Measurements from ENCODE around the gene SERPINA9. TPM values are rescaled to one million over a fixed set of nuclear protein-coding genes. Genes with fewer than 3 reads are reported as not detected.

Gene SERPINA9
- total RNA-seq, 4 donors from 2014 or later = not detected

- DNase-seq (ENCODE audit: low spot score in 2 of 2) = no peak
Measured at GRCh38 chr14:94460631-94461416, 15.2 kb downstream of the SERPINA9 start.

DNA sequence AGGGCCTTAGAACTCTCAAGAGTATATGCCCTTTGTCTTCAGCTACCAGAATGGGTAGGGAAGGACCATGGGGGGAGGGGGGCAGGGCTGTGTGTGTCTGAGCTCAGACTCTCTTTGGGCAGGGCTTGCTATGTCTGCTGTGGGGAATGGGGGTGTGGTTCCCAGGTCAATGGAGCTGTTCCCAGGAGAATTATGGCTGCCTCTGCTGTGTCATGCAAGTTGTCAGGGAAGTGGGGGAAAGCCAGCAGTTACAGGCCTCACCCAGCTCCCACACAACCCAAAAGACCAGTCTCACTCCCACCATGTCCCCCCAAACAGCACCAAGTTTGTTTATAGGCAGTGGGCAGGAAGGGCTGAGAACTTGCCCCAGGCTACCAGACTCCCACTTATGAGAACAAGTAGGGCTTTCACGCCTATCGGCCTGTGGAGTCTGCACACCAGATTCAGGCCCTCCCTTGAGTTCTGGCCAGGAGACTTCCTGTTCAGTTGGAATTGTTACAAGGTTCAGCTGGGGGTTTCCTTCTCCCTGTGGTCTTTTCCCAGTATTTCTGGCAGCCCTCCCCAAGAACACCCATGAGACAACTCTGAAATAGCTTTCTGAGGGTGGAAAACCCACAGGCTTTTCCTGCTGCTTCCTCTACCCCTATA lies 17.3 kb downstream of the SERPINA9 start:
- 6 to 10% methylated on average over 2 of the region's 2 CpGs for WGBS, 2 donors

More at GRCh38 chr14:94460631-94461416, 15.2 kb downstream of the SERPINA9 start:
- WGBS, 2 donors = 67 to 79% methylated on average over 8 of the region's 8 CpGs
- no peaks in the 10 kb centered on the region for H3K4me1 ChIP-seq
- H3K36me3 ChIP-seq = no peaks in the 10 kb centered on the region
- no peak for TF ChIP-seq POLR2A (IDR thresholded peaks at IDR 0.05)
- TF ChIP-seq, protein P1, sequence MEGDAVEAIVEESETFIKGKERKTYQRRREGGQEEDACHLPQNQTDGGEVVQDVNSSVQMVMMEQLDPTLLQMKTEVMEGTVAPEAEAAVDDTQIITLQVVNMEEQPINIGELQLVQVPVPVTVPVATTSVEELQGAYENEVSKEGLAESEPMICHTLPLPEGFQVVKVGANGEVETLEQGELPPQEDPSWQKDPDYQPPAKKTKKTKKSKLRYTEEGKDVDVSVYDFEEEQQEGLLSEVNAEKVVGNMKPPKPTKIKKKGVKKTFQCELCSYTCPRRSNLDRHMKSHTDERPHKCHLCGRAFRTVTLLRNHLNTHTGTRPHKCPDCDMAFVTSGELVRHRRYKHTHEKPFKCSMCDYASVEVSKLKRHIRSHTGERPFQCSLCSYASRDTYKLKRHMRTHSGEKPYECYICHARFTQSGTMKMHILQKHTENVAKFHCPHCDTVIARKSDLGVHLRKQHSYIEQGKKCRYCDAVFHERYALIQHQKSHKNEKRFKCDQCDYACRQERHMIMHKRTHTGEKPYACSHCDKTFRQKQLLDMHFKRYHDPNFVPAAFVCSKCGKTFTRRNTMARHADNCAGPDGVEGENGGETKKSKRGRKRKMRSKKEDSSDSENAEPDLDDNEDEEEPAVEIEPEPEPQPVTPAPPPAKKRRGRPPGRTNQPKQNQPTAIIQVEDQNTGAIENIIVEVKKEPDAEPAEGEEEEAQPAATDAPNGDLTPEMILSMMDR (IDR thresholded peaks at IDR 0.05) = no peak
- no peak for TF ChIP-seq EP300 (IDR thresholded peaks at IDR 0.05)
- H3K27me3 ChIP-seq = no peaks in the 10 kb centered on the region
- H3K27ac ChIP-seq = no peak overlapping the region
- peaks cover 0 to 40% (median 0%) of the 10 kb centered on the region in 4 donors for H3K9me3 ChIP-seq
- H3K4me3 ChIP-seq = no peak overlapping the region

GRCh38 chr14:94458096-94458495 lies 17.9 kb downstream of the SERPINA9 start:
- Histone ChIP-seq H3K27ac (no peak overlapping the region), H3K4me1 (no peaks in the 10 kb centered on the region), H3K36me3 (no peaks in the 10 kb centered on the region), H3K27me3 (no peaks in the 10 kb centered on the region), H3K4me3 (no peak overlapping the region), H3K9me3 (peaks cover 0 to 31% (median 0%) of the 10 kb centered on the region in 4 donors)
- no peak for TF ChIP-seq EP300 (IDR thresholded peaks at IDR 0.05)
- TF ChIP-seq POLR2A (IDR thresholded peaks at IDR 0.05) = no peak
- TF ChIP-seq, protein P1 (IDR thresholded peaks at IDR 0.05) = no peak
- DNase-seq (ENCODE audit: low spot score in 2 of 2) = no peak
- 69 to 90% methylated on average over 1 of the region's 1 CpG for WGBS, 2 donors

More for the DNA sequence above, 17.3 kb downstream of the SERPINA9 start:
- H3K27ac ChIP-seq = no peak overlapping the region
- H3K4me1 ChIP-seq = no peaks in the 10 kb centered on the region
- no peak overlapping the region for H3K4me3 ChIP-seq
- H3K9me3 ChIP-seq = peaks cover 0 to 31% (median 0%) of the 10 kb centered on the region in 4 donors
- H3K27me3 ChIP-seq = no peaks in the 10 kb centered on the region
- no peak for DNase-seq (ENCODE audit: low spot score in 2 of 2)
- H3K36me3 ChIP-seq = no peaks in the 10 kb centered on the region
- TF ChIP-seq EP300 (IDR thresholded peaks at IDR 0.05) (no peak), POLR2A (IDR thresholded peaks at IDR 0.05) (no peak)
- TF ChIP-seq, protein P1 (IDR thresholded peaks at IDR 0.05) = no peak

DNA sequence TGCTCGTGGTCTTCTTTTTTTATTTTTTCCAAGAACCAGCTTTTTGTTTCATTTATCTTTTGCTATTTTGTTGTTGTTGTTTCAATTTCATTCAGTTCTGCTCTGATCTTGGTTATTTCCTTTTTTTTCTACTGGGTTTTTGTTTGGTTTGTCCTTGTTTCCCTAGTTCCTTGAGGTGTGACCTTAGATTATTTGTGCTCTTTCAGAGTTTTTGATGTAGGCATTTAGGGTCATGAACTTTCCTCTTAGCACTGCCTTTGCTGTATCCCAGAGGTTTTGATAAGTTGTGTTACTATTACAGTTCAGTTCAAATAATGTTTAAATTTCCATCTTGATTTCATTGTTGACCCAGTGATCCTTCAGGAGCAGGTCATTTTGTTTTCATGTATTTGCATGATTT lies 20.1 kb downstream of the SERPINA9 start:
- H3K27ac ChIP-seq = no peak overlapping the region
- DNase-seq (ENCODE audit: low spot score in 2 of 2) = no peak
- no peaks in the 10 kb centered on the region for H3K27me3 ChIP-seq
- no peaks in the 10 kb centered on the region for H3K4me1 ChIP-seq
- no peak overlapping the region for H3K4me3 ChIP-seq
- 0 to 21% methylated on average over 1 of the region's 1 CpG for WGBS, 2 donors
- no peaks in the 10 kb centered on the region for H3K36me3 ChIP-seq
- H3K9me3 ChIP-seq = peaks cover 0 to 31% (median 0%) of the 10 kb centered on the region in 4 donors
- TF ChIP-seq POLR2A (IDR thresholded peaks at IDR 0.05) = no peak
- no peak for TF ChIP-seq EP300 (IDR thresholded peaks at IDR 0.05)
- TF ChIP-seq, protein P1 (IDR thresholded peaks at IDR 0.05) = no peak

DNA sequence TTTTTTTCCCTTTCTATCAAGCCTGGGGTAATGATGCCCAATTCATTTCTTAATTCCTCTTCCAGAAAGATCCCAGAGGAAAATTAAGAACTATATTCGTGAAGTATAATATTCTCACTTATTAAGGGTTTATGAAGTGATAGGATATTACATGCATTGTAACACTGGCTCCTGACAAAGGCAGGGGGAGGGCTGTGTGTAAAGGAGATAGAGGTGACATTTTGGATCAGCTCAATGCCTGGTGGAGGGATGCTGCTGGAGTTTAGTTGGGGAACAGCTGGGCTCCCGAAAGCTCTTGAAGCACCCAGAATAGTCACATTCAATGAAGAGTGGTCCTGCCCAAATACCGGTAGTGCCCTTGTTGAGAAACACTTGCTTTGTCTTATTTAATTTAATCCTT lies 24.2 kb downstream of the SERPINA9 start:
- H3K27me3 ChIP-seq = no peaks in the 10 kb centered on the region
- no peak overlapping the region for H3K4me3 ChIP-seq
- H3K9me3 ChIP-seq = peaks cover 0 to 7% (median 0%) of the 10 kb centered on the region in 4 donors
- H3K27ac ChIP-seq = no peak overlapping the region
- TF ChIP-seq, protein P1 (IDR thresholded peaks at IDR 0.05) = no peak
- TF ChIP-seq EP300 (IDR thresholded peaks at IDR 0.05) (no peak), POLR2A (IDR thresholded peaks at IDR 0.05) (no peak)
- no peaks in the 10 kb centered on the region for H3K36me3 ChIP-seq
- 29 to 39% methylated on average over 3 of the region's 3 CpGs for WGBS, 2 donors
- no peak for DNase-seq (ENCODE audit: low spot score in 2 of 2)
- no peaks in the 10 kb centered on the region for H3K4me1 ChIP-seq

Data from tibial nerve (tissue), 4 donors.